ENCODE measurements around the gene ZNF729. TPM values are rescaled to one million over a fixed set of nuclear protein-coding genes. Genes with fewer than 3 reads are reported as not detected.
"Not testable (repeated sequence)": the region's sequence is repeated elsewhere in the genome, so short reads cannot be mapped to it uniquely, and the experiment has no call there.

Gene ZNF729
- total and polyA plus RNA-seq, 2 donors (not counting 1 experiment from before 2014, with no cell fraction given): not detected

- Histone ChIP-seq H3K36me3 (ENCODE audit: control insufficient read depth, insufficient read depth, low read length) (no peaks in the 10 kb centered on the region), H3K9me3 (ENCODE audit: control insufficient read depth, insufficient read depth, low read depth, low read length) (no peaks in the 10 kb centered on the region), H3K9ac (ENCODE audit: insufficient read depth, low read length) (no peak overlapping the region), H3K4me1 (ENCODE audit: control insufficient read depth, extremely low read depth, insufficient read depth, low read length) (no peaks in the 10 kb centered on the region), H3K79me2 (ENCODE audit: control insufficient read depth, insufficient read depth, low read length) (no peaks in the 10 kb centered on the region), H4K20me1 (ENCODE audit: control insufficient read depth, extremely low read depth, insufficient read depth, low read length) (no peaks in the 10 kb centered on the region), H3K27ac (ENCODE audit: insufficient read depth, low read length) (no peak overlapping the region), H3K4me2 (ENCODE audit: extremely low read depth, insufficient read depth, low read length) (no peak overlapping the region), H3K4me3 (replicated peaks in 1 of 4; ENCODE audit: control extremely low read depth in 1 of 4, insufficient read depth in 1 of 4, low read depth in 3 of 4, low read length in 4 of 4) (no peak overlapping the region), H3K27me3 (ENCODE audit: control insufficient read depth, insufficient read depth, low read length) (no peaks in the 10 kb centered on the region), H2AFZ (ENCODE audit: low read length) (no peak overlapping the region)
- no peak for TF ChIP-seq EZH2 (IDR thresholded peaks at IDR 0.05; ENCODE audit: low read length, missing control alignments)
- TF ChIP-seq, protein P1, sequence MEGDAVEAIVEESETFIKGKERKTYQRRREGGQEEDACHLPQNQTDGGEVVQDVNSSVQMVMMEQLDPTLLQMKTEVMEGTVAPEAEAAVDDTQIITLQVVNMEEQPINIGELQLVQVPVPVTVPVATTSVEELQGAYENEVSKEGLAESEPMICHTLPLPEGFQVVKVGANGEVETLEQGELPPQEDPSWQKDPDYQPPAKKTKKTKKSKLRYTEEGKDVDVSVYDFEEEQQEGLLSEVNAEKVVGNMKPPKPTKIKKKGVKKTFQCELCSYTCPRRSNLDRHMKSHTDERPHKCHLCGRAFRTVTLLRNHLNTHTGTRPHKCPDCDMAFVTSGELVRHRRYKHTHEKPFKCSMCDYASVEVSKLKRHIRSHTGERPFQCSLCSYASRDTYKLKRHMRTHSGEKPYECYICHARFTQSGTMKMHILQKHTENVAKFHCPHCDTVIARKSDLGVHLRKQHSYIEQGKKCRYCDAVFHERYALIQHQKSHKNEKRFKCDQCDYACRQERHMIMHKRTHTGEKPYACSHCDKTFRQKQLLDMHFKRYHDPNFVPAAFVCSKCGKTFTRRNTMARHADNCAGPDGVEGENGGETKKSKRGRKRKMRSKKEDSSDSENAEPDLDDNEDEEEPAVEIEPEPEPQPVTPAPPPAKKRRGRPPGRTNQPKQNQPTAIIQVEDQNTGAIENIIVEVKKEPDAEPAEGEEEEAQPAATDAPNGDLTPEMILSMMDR (conservative IDR thresholded peaks at IDR 0.05 in 1 of 2, IDR thresholded peaks at IDR 0.05 in 1 of 2; ENCODE audit: low read depth in 1 of 2, low read length in 2 of 2): no peak
- DNase-seq (ENCODE audit: low read depth in 2 of 2): no peak
Observed at GRCh38 chr19:22263121-22263520, 23.1 kb upstream of the ZNF729 start.

- not testable (repeated sequence) for DNase-seq (ENCODE audit: low read depth in 2 of 2); H3K79me2 ChIP-seq (ENCODE audit: control insufficient read depth, insufficient read depth, low read length); H3K4me1 ChIP-seq (ENCODE audit: control insufficient read depth, extremely low read depth, insufficient read depth, low read length)
Observed at GRCh38 chr19:22321554-22321953, 35.3 kb downstream of the ZNF729 start.

DNA sequence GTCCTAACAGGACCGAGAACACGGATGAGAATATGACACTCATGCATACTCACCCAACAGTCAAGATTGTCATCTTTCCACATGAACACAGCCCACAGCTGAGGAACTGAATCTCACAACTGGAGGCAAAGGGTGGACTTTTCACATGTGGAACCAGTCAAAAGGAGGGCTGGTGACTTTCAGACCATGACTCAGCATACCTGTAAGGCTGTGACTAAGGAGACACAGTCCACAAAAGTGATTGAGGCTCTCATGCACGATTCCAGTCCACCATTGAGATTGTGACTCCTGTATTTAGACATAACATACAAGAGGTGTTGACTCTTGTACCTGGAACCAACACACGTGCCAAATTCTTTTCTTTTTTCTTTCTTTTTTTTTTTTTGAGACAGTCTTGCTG lies 40.0 kb downstream of the ZNF729 start:
- Histone ChIP-seq H3K27me3 (ENCODE audit: control insufficient read depth, insufficient read depth, low read length) (no peaks in the 10 kb centered on the region), H3K4me1 (ENCODE audit: control insufficient read depth, extremely low read depth, insufficient read depth, low read length) (no peaks in the 10 kb centered on the region), H3K4me2 (ENCODE audit: extremely low read depth, insufficient read depth, low read length) (no peak overlapping the region), H3K9me3 (ENCODE audit: control insufficient read depth, insufficient read depth, low read depth, low read length) (no peaks in the 10 kb centered on the region), H3K4me3 (replicated peaks in 1 of 4; ENCODE audit: control extremely low read depth in 1 of 4, insufficient read depth in 1 of 4, low read depth in 3 of 4, low read length in 4 of 4) (no peak overlapping the region), H3K79me2 (ENCODE audit: control insufficient read depth, insufficient read depth, low read length) (no peaks in the 10 kb centered on the region), H3K9ac (ENCODE audit: insufficient read depth, low read length) (no peak overlapping the region), H3K36me3 (ENCODE audit: control insufficient read depth, insufficient read depth, low read length) (no peaks in the 10 kb centered on the region), H3K27ac (ENCODE audit: insufficient read depth, low read length) (no peak overlapping the region), H4K20me1 (ENCODE audit: control insufficient read depth, extremely low read depth, insufficient read depth, low read length) (no peaks in the 10 kb centered on the region), H2AFZ (ENCODE audit: low read length) (no peak overlapping the region)
- DNase-seq (ENCODE audit: low read depth in 2 of 2): no peak
- TF ChIP-seq, protein P1 (conservative IDR thresholded peaks at IDR 0.05 in 1 of 2, IDR thresholded peaks at IDR 0.05 in 1 of 2; ENCODE audit: low read depth in 1 of 2, low read length in 2 of 2): no peak
- no peak for TF ChIP-seq EZH2 (IDR thresholded peaks at IDR 0.05; ENCODE audit: low read length, missing control alignments)

More at GRCh38 chr19:22321554-22321953, 35.3 kb downstream of the ZNF729 start:
- not testable (repeated sequence) for H3K27ac ChIP-seq (ENCODE audit: insufficient read depth, low read length); H3K9me3 ChIP-seq (ENCODE audit: control insufficient read depth, insufficient read depth, low read depth, low read length); H3K4me2 ChIP-seq (ENCODE audit: extremely low read depth, insufficient read depth, low read length); H2AFZ ChIP-seq (ENCODE audit: low read length); H3K4me3 ChIP-seq (replicated peaks in 1 of 4; ENCODE audit: control extremely low read depth in 1 of 4, insufficient read depth in 1 of 4, low read depth in 3 of 4, low read length in 4 of 4); H3K36me3 ChIP-seq (ENCODE audit: control insufficient read depth, insufficient read depth, low read length); H3K9ac ChIP-seq (ENCODE audit: insufficient read depth, low read length); H4K20me1 ChIP-seq (ENCODE audit: control insufficient read depth, extremely low read depth, insufficient read depth, low read length); H3K27me3 ChIP-seq (ENCODE audit: control insufficient read depth, insufficient read depth, low read length)
